ENCODE results near the gene PGS1. TPM values are rescaled to one million over a fixed set of nuclear protein-coding genes. Genes with fewer than 3 reads are reported as not detected.

The PGS1 gene
- total and polyA plus RNA-seq, 2 donors from 2014 or later = 15.6 to 65.4 TPM

GRCh38 chr17:78360371-78361224 is 17.9 kb upstream of the PGS1 start:
- FAIRE-seq = no peak
- intact Hi-C loops (cut with DNase I) = no loop called here
- H3K9ac ChIP-seq (ENCODE audit: low read length in 3 of 3) = peak overlapping the region in 1 of 3 donors; percentile 61

GRCh38 chr17:78361225-78361701 is 17.2 kb upstream of the PGS1 start:
- no peak for FAIRE-seq
- Histone ChIP-seq H3K27me3 (ENCODE audit: control insufficient read depth, insufficient read depth, low read length) (no peaks in the 10 kb centered on the region), H3K9ac (ENCODE audit: low read length in 3 of 3) (peak overlapping the region in 1 of 3 donors; percentile 51), H3K9me3 (ENCODE audit: control insufficient read depth in 2 of 3, insufficient read depth in 1 of 3, low read length in 3 of 3) (no peaks in the 10 kb centered on the region), H3K27ac (ENCODE audit: low read depth in 2 of 2, low read length in 2 of 2) (peak overlapping the region; percentile 10 to 74), H3K4me3 (ENCODE audit: low read length in 3 of 3) (no peak overlapping the region), H3K4me1 (ENCODE audit: control insufficient read depth in 2 of 3, insufficient read depth in 2 of 3, low read depth in 1 of 3, low read length in 3 of 3) (peaks cover 4 to 14% (median 10%) of the 10 kb centered on the region in 3 donors), H3K36me3 (ENCODE audit: control insufficient read depth in 2 of 3, insufficient read depth in 3 of 3, low read length in 3 of 3) (peaks cover 0 to 9% (median 3%) of the 10 kb centered on the region in 3 donors)
- DNase-seq = no peak
- TF ChIP-seq, protein P1, sequence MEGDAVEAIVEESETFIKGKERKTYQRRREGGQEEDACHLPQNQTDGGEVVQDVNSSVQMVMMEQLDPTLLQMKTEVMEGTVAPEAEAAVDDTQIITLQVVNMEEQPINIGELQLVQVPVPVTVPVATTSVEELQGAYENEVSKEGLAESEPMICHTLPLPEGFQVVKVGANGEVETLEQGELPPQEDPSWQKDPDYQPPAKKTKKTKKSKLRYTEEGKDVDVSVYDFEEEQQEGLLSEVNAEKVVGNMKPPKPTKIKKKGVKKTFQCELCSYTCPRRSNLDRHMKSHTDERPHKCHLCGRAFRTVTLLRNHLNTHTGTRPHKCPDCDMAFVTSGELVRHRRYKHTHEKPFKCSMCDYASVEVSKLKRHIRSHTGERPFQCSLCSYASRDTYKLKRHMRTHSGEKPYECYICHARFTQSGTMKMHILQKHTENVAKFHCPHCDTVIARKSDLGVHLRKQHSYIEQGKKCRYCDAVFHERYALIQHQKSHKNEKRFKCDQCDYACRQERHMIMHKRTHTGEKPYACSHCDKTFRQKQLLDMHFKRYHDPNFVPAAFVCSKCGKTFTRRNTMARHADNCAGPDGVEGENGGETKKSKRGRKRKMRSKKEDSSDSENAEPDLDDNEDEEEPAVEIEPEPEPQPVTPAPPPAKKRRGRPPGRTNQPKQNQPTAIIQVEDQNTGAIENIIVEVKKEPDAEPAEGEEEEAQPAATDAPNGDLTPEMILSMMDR (IDR thresholded peaks at IDR 0.05; ENCODE audit: borderline replicate concordance, extremely low read depth, insufficient read depth) = no peak
- intact Hi-C loops (cut with DNase I) = no loop called here

More at GRCh38 chr17:78360371-78361224, 17.9 kb upstream of the PGS1 start:
- peak; percentile 94 to 98 (median 95) for DNase-seq
- Histone ChIP-seq H3K4me3 (ENCODE audit: low read length in 3 of 3) (peak overlapping the region in 2 of 3 donors; percentile 36 to 48), H3K27ac (ENCODE audit: low read depth in 2 of 2, low read length in 2 of 2) (peak overlapping the region; percentile 74 to 76), H3K27me3 (ENCODE audit: control insufficient read depth, insufficient read depth, low read length) (no peaks in the 10 kb centered on the region), H3K9me3 (ENCODE audit: control insufficient read depth in 2 of 3, insufficient read depth in 1 of 3, low read length in 3 of 3) (no peaks in the 10 kb centered on the region), H3K36me3 (ENCODE audit: control insufficient read depth in 2 of 3, insufficient read depth in 3 of 3, low read length in 3 of 3) (peaks cover 0 to 9% (median 3%) of the 10 kb centered on the region in 3 donors), H3K4me1 (ENCODE audit: control insufficient read depth in 2 of 3, insufficient read depth in 2 of 3, low read depth in 1 of 3, low read length in 3 of 3) (peaks cover 4 to 11% (median 6%) of the 10 kb centered on the region in 3 donors)
- TF ChIP-seq, protein P1 (IDR thresholded peaks at IDR 0.05; ENCODE audit: borderline replicate concordance, extremely low read depth, insufficient read depth) = peak; percentile 72

- no peak overlapping the region for H3K9ac ChIP-seq (ENCODE audit: low read length in 3 of 3)
- FAIRE-seq (no peak), DNase-seq (no peak)
- peaks cover 4 to 16% (median 9%) of the 10 kb centered on the region in 3 donors for H3K4me1 ChIP-seq (ENCODE audit: control insufficient read depth in 2 of 3, insufficient read depth in 2 of 3, low read depth in 1 of 3, low read length in 3 of 3)
- H3K27ac ChIP-seq (ENCODE audit: low read depth in 2 of 2, low read length in 2 of 2) = no peak overlapping the region
- TF ChIP-seq, protein P1 (IDR thresholded peaks at IDR 0.05; ENCODE audit: borderline replicate concordance, extremely low read depth, insufficient read depth) = no peak
- no peaks in the 10 kb centered on the region for H3K27me3 ChIP-seq (ENCODE audit: control insufficient read depth, insufficient read depth, low read length)
- no peaks in the 10 kb centered on the region for H3K9me3 ChIP-seq (ENCODE audit: control insufficient read depth in 2 of 3, insufficient read depth in 1 of 3, low read length in 3 of 3)
- intact Hi-C loops (cut with DNase I) = no loop called here
- H3K36me3 ChIP-seq (ENCODE audit: control insufficient read depth in 2 of 3, insufficient read depth in 3 of 3, low read length in 3 of 3) = peaks cover 0 to 9% (median 3%) of the 10 kb centered on the region in 3 donors
- H3K4me3 ChIP-seq (ENCODE audit: low read length in 3 of 3) = no peak overlapping the region
These were observed 16.2 kb upstream of the PGS1 start for GRCh38 chr17:78362232-78362631.

Measured in kidney (tissue), 14 donors.